AG09319 (cell line): ENCODE results near the gene CDC14A.
A peak's percentile ranks its signal among the peaks of the same experiment; 100 is the strongest.

Source experiments
- DNase-seq: peaks from one replicate; pipeline ENCODE4 v3.0.0-alpha.2; 2010; ENCODE audit warnings: low read depth; ENCODE audit errors: extremely low read depth
- CTCF ChIP-seq: IDR thresholded peaks from 2 replicates; pipeline ENCODE4 v1.5.1; 2011; ENCODE audit warnings: low read depth, mild to moderate bottlenecking, inconsistent platforms, low read length, moderate library complexity

Gene CDC14A

GRCh38 chr1:100463791-100464424, 111.6 kb downstream of the CDC14A start:
- TF ChIP-seq CTCF: peak; percentile 88
- peak; percentile 46 for DNase-seq

GRCh38 chr1:100469578-100469977, 117.3 kb downstream of the CDC14A start:
- DNase-seq: no peak
- TF ChIP-seq CTCF: no peak

GRCh38 chr1:100474834-100475233, 122.5 kb downstream of the CDC14A start:
- no peak for TF ChIP-seq CTCF
- DNase-seq: no peak

- no peak for TF ChIP-seq CTCF
- no peak for DNase-seq
These were observed 124.5 kb downstream of the CDC14A start for GRCh38 chr1:100476735-100477290.

GRCh38 chr1:100478816-100479215, 126.5 kb downstream of the CDC14A start:
- TF ChIP-seq CTCF: no peak
- DNase-seq: no peak

- no peak for DNase-seq
These were observed 127.5 kb downstream of the CDC14A start for GRCh38 chr1:100479620-100480338.

More at GRCh38 chr1:100479620-100480338, 127.5 kb downstream of the CDC14A start:
- TF ChIP-seq CTCF: no peak
